Thymus (tissue), 11 donors: ENCODE data around the gene CTNNA3. TPM values are rescaled to one million over a fixed set of nuclear protein-coding genes. Genes with fewer than 3 reads are reported as not detected.

Experiments
- DNase-seq, 9 donors: peaks; one replicate each; pipeline ENCODE4 v3.0.0-alpha.2; 2013; ENCODE audit warnings: low spot score in 9 of 9, low read depth in 6 of 9, missing footprints in 1 of 9
- H3K27ac ChIP-seq, 2 donors: one replicate each; pipeline ENCODE4 v1.5.1; 2013; ENCODE audit warnings: control low read depth in 1 of 2, low read depth in 1 of 2, low read length in 1 of 2, mild to moderate bottlenecking in 1 of 2, moderate library complexity in 1 of 2
- H3K27me3 ChIP-seq, 2 donors: one replicate each; pipeline ENCODE4 v1.5.1; 2013; ENCODE audit warnings: low read length in 1 of 2; ENCODE audit not compliant: control insufficient read depth in 2 of 2, insufficient read depth in 1 of 2
- H3K36me3 ChIP-seq, 2 donors: one replicate each; pipeline ENCODE4 v1.5.1; 2013; ENCODE audit warnings: low read length in 1 of 2, mild to moderate bottlenecking in 1 of 2, moderate library complexity in 1 of 2; ENCODE audit not compliant: control insufficient read depth in 2 of 2, insufficient read depth in 2 of 2
- H3K4me1 ChIP-seq, 2 donors: one replicate each; pipeline ENCODE4 v1.5.1; 2013; ENCODE audit warnings: low read length in 2 of 2; ENCODE audit not compliant: control insufficient read depth in 2 of 2, insufficient read depth in 2 of 2
- H3K4me3 ChIP-seq, 2 donors: one replicate each; pipeline ENCODE4 v1.5.1; 2013; ENCODE audit warnings: low read length in 2 of 2, control low read depth in 1 of 2, mild to moderate bottlenecking in 1 of 2
- H3K9me3 ChIP-seq, 2 donors: one replicate each; pipeline ENCODE4 v1.5.1; 2013; ENCODE audit warnings: low read length in 1 of 2, mild to moderate bottlenecking in 1 of 2; ENCODE audit not compliant: control insufficient read depth in 2 of 2, insufficient read depth in 1 of 2
- WGBS: extraction: QIAGEN DNeasy Blood & Tissue Kit; methylation state at CpG from one replicate; pipeline ENCODE4 v1.1.7; 2013; 5-methylcytosine and 5-hydroxymethylcytosine counted together
- polyA plus RNA-seq: library from polyadenylated mRNA; stranded (reverse); fragments of 200-250 nt; gene quantifications from one replicate; pipeline ENCODE4 v1.2.3, GENCODE V29; 2013
- total RNA-seq: library from RNA; stranded (reverse); fragments of 120-200 nt; gene quantifications from one replicate; pipeline ENCODE4 v1.2.4, GENCODE V29; 2013
- donor health status: healthy.

CTNNA3 gene
- total and polyA plus RNA-seq, 2 donors, result 0.27 to 0.28 TPM

GRCh38 chr10:66925896-66926715, 769.9 kb downstream of the CTNNA3 start, which contains the start of gene LRRTM3:
LRRTM3 (plus strand) TSS chr10:66926036.
- WGBS, result 6% methylated on average over 16 of the region's 16 CpGs
- Histone ChIP-seq H3K27ac (no peak within 1 kb of the TSS), H3K4me3 (no peak within 1 kb of the TSS), H3K4me1 (no peaks in the 10 kb centered on the region), H3K36me3 (no peaks in the 10 kb centered on the region), H3K9me3 (no peaks in the 10 kb centered on the region), H3K27me3 (peaks cover 17 to 33% of the 10 kb centered on the region in 2 donors)
- peak in 3 of 9 donors; percentile 1 to 41 (median 16) for DNase-seq

GRCh38 chr10:66925373-66925772, 770.6 kb downstream of the CTNNA3 start:
- Histone ChIP-seq H3K4me3 (no peak overlapping the region), H3K36me3 (no peaks in the 10 kb centered on the region), H3K9me3 (no peaks in the 10 kb centered on the region), H3K27ac (no peak overlapping the region), H3K27me3 (peaks cover 17 to 33% of the 10 kb centered on the region in 2 donors), H3K4me1 (no peaks in the 10 kb centered on the region)
- 26% methylated on average over 7 of the region's 7 CpGs for WGBS
- no peak for DNase-seq

DNA sequence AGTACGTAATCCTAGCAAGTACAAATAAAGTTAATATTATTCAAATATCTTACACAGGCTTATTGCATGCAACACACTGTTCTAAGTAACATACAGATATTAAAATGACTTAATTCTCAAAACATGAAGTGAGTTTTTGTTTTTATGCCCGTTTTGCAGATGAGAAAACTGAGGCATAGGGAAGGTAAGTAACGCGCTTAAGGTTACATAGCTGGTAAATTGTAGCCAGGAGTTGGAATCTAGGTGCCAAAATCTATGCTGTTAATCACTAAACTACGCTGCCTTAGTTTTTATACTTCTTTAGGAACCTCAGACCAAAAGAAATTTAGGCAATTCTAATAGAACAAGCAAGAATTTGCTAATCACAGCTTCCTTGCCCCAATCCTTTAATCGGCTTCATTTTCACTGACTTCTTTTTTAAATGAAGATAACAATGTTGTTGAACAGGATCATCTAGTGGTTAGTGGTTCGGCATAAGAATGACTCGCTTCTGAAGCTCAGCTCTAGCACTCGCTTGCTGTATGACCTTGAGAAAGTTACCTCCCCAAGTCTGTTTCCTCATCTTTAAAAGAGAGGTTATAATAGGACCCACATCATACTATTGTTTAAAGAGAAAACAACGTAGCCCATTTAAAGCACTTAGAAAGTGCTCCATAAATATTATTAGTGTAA, 771.2 kb downstream of the CTNNA3 start:
- 67% methylated on average over 10 of the region's 10 CpGs for WGBS
- peaks cover 17 to 33% of the 10 kb centered on the region in 2 donors for H3K27me3 ChIP-seq
- no peaks in the 10 kb centered on the region for H3K9me3 ChIP-seq
- H3K4me3 ChIP-seq, result no peak overlapping the region
- H3K4me1 ChIP-seq, result no peaks in the 10 kb centered on the region
- no peak for DNase-seq
- no peak overlapping the region for H3K27ac ChIP-seq
- H3K36me3 ChIP-seq, result no peaks in the 10 kb centered on the region

DNA sequence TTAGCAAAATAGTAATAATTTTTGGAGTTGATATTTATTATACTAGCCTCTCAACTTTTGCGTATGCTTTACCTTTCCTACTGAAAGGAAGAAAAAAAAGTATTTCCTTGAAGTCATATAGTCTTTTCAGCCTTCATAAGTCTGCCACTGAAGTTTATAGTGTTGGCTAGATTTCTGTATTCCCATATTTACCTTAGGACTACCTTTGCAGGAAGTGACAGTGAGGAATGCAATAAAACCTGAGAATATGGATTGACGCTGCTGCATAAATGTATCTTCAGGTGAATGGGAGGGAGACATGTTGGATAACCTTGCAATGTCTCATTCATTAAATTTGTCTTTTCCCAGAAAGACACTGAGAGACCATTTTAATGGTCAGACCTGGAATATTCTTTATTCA, 776.7 kb downstream of the CTNNA3 start:
- WGBS, result 95% methylated on average over 2 of the region's 2 CpGs

DNA sequence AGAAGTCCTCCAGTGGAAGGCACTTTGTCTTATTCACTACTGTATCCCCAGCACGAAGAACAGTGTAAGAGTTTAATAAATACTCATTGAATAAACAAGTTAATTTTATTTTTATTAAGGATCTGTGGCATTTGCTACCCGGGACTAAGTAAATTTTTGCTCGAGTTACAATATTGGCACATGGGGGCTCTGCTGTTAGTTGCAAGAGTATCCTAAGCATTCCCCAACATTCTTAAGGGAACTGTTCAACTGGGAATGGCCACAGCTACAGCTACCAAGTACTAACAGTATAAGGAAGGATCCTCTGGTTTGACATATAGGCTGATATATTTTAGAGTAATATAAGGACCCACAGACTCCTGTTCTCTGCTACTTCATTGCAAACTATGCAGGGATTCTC, 778.9 kb downstream of the CTNNA3 start:
- WGBS, result 71% methylated on average over 3 of the region's 3 CpGs
- no peaks in the 10 kb centered on the region for H3K36me3 ChIP-seq
- no peak overlapping the region for H3K4me3 ChIP-seq
- H3K27me3 ChIP-seq, result no peaks in the 10 kb centered on the region
- no peaks in the 10 kb centered on the region for H3K4me1 ChIP-seq
- H3K9me3 ChIP-seq, result no peaks in the 10 kb centered on the region
- DNase-seq, result no peak
- H3K27ac ChIP-seq, result no peak overlapping the region

More for the DNA sequence above, 776.7 kb downstream of the CTNNA3 start:
- H3K4me1 ChIP-seq, result no peaks in the 10 kb centered on the region
- H3K4me3 ChIP-seq, result no peak overlapping the region
- H3K27me3 ChIP-seq, result no peaks in the 10 kb centered on the region
- no peaks in the 10 kb centered on the region for H3K9me3 ChIP-seq
- no peak overlapping the region for H3K27ac ChIP-seq
- no peaks in the 10 kb centered on the region for H3K36me3 ChIP-seq
- no peak for DNase-seq

DNA sequence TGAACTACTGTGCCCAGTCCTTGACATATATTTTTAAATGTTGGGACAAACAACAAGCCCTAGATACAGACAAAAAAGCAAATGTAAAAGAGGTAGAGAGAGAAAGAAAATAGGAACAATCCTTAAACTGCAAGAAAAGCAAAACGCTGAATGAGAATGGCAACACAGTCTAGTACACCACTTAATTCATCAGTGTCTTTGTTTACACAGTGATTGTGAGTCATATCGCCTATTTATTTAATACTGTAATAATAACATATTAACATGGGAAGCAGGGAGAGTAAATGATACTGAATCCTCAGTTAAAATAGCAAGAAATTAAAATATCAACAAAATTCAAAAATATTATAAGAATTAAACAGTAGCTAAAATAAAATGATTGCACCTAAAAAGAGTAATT, 780.0 kb downstream of the CTNNA3 start:
- DNase-seq, result no peak
- H3K36me3 ChIP-seq, result no peaks in the 10 kb centered on the region
- no peak overlapping the region for H3K27ac ChIP-seq
- no peaks in the 10 kb centered on the region for H3K9me3 ChIP-seq
- H3K4me1 ChIP-seq, result no peaks in the 10 kb centered on the region
- 94% methylated on average over 2 of the region's 2 CpGs for WGBS
- H3K27me3 ChIP-seq, result no peaks in the 10 kb centered on the region
- no peak overlapping the region for H3K4me3 ChIP-seq

DNA sequence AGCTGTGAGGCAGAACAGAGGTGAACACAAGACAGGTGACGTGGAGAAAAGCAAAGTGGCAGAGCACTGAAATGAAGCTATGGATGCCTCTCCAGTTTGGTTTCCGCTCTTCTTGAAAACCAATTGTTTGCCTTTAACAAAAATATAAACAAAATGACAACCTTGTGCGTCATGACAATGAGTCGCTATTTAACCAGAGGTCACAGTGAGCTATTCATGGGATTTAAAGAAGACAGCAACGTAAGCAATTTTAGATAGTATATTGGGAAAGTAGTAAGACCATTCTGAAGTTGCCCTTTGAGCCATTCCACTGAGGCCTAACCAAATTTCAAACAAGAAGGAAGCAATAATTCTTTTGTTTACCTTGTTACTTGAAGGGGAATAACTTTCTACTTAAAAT, 785.3 kb downstream of the CTNNA3 start:
- no peak for DNase-seq
- 92% methylated on average over 5 of the region's 5 CpGs for WGBS
- no peak overlapping the region for H3K27ac ChIP-seq

GRCh38 chr10:66892871-66893270, 803.1 kb downstream of the CTNNA3 start:
- no peak for DNase-seq
- no peak overlapping the region for H3K4me3 ChIP-seq
- H3K27me3 ChIP-seq, result no peaks in the 10 kb centered on the region
- WGBS, result 70% methylated on average over 2 of the region's 2 CpGs
- no peaks in the 10 kb centered on the region for H3K4me1 ChIP-seq
- H3K36me3 ChIP-seq, result no peaks in the 10 kb centered on the region
- no peak overlapping the region for H3K27ac ChIP-seq
- H3K9me3 ChIP-seq, result no peaks in the 10 kb centered on the region

More for the DNA sequence above, 785.3 kb downstream of the CTNNA3 start:
- Histone ChIP-seq H3K4me3 (no peak overlapping the region), H3K36me3 (no peaks in the 10 kb centered on the region), H3K4me1 (no peaks in the 10 kb centered on the region), H3K27me3 (no peaks in the 10 kb centered on the region), H3K9me3 (no peaks in the 10 kb centered on the region)

- Histone ChIP-seq H3K27me3 (no peaks in the 10 kb centered on the region), H3K4me1 (no peaks in the 10 kb centered on the region), H3K4me3 (no peak overlapping the region), H3K27ac (no peak overlapping the region), H3K9me3 (no peaks in the 10 kb centered on the region), H3K36me3 (no peaks in the 10 kb centered on the region)
- WGBS, result 94% methylated on average over 1 of the region's 1 CpG
- no peak for DNase-seq
Observed at GRCh38 chr10:66888237-66888636, 807.8 kb downstream of the CTNNA3 start.
